HG02840 (cell line): Measurements from ENCODE around the gene LCMT2.

Source experiments
- ATAC-seq: cut with Tn5 transposase; IDR thresholded peaks from one replicate; pipeline ENCODE4 v1.9.1; 2021; ENCODE audit warnings: mild to moderate bottlenecking, moderate library complexity, moderate number of reproducible peaks; ENCODE audit not compliant: unreplicated experiment, low FRiP score

LCMT2 gene, protein sequence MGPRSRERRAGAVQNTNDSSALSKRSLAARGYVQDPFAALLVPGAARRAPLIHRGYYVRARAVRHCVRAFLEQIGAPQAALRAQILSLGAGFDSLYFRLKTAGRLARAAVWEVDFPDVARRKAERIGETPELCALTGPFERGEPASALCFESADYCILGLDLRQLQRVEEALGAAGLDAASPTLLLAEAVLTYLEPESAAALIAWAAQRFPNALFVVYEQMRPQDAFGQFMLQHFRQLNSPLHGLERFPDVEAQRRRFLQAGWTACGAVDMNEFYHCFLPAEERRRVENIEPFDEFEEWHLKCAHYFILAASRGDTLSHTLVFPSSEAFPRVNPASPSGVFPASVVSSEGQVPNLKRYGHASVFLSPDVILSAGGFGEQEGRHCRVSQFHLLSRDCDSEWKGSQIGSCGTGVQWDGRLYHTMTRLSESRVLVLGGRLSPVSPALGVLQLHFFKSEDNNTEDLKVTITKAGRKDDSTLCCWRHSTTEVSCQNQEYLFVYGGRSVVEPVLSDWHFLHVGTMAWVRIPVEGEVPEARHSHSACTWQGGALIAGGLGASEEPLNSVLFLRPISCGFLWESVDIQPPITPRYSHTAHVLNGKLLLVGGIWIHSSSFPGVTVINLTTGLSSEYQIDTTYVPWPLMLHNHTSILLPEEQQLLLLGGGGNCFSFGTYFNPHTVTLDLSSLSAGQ

GRCh38 chr15:43329960-43330779 is at the start of gene LCMT2:
Gene LCMT2, minus strand, starts transcription at chr15:43330573. Its CDS starts 84 bp downstream, at chr15:43330489.
- ATAC-seq = peak; percentile 84

GRCh38 chr15:43378601-43379000 is 48.2 kb upstream of the LCMT2 start:
- ATAC-seq = no peak

GRCh38 chr15:43376017-43376705 is 45.8 kb upstream of the LCMT2 start:
- no peak for ATAC-seq

DNA sequence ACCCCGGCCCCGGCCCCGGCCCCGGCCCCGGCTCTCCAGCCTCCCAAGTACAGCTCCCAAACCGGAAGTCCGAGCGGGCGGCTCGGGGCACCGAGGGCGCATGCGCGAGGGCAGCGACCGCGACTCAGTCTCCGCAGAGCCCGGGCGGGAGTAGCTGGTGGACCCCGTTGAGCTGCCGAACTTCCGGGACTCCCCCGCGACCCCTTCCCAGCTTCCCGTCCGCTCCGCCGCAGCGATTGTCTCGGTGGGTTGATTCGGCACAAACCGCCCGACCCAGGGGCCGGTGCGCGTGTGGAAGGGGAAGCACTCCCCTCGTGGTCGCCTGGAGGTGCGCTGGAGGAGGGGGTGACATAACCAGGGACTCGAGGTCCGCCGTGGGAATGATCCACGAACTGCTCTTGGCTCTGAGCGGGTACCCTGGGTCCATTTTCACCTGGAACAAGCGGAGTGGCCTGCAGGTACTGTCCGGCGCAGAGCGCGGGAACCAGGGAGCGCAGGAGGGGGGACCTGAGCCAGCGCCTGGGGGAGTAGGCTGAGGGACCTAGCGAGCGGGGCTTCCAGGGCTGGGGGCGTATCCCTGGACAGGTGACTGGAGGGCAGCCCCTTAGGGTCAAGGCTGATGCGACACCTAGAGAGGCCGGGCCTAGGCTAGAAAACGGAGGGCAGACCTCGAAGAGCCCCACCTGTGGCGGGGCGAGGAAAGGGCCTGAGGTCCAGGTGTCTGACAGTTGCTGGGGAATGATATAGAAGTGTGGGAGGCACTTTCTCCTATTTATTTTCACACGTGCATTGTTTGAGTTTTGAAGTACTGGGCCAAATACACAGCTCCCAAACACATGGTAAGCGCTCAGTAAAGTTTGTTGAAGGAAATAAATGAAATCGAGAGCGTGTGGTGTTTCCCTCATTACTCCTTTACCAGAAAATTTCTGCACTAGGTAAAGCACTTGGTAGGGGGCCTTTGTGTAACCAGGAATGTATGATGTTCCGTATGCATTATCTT is 40.9 kb upstream of the LCMT2 start, which contains the start of the genes TUBGCP4 and ZSCAN29:
TUBGCP4 (plus strand) TSS at position 127 of the 1,000 bp plus-strand sequence; CDS start at position 381, 254 bp downstream.
ZSCAN29 (minus strand) TSS at position 69 of the 1,000 bp plus-strand sequence. CDS start 1,130 bp downstream, outside the sequence.
- ATAC-seq = peak; percentile 71

- ATAC-seq = no peak
Observed at GRCh38 chr15:43370310-43370974, 40.1 kb upstream of the LCMT2 start.

DNA sequence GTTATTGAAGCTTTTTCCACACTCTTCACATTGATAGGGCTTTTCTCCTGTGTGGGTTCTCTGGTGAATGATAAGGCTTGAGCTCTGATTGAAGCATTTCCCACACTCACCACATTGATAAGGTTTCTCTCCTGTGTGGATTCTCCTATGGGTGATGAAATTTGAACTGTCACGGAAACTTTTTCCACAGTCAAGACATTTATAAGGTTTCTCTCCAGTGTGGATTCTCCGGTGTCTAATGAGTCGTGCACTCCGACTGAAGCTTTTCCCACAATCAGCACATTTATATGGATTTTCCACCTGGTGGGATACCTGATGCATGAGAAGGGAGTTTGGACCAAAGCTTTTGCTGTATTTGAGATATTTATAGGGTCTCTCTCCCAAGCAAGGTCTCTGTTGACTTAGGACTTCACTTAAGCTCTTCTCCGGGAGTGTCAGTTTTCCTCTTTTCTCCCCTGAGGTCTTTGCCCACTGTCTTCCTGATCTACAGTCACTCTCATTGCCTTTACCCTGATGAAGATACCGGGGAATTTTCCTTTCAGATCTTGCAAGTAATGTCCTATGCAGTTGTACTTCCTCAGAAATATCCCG is 31.0 kb upstream of the LCMT2 start:
- no peak for ATAC-seq

- ATAC-seq = no peak
Observed at GRCh38 chr15:43360821-43361220, 30.4 kb upstream of the LCMT2 start.

DNA sequence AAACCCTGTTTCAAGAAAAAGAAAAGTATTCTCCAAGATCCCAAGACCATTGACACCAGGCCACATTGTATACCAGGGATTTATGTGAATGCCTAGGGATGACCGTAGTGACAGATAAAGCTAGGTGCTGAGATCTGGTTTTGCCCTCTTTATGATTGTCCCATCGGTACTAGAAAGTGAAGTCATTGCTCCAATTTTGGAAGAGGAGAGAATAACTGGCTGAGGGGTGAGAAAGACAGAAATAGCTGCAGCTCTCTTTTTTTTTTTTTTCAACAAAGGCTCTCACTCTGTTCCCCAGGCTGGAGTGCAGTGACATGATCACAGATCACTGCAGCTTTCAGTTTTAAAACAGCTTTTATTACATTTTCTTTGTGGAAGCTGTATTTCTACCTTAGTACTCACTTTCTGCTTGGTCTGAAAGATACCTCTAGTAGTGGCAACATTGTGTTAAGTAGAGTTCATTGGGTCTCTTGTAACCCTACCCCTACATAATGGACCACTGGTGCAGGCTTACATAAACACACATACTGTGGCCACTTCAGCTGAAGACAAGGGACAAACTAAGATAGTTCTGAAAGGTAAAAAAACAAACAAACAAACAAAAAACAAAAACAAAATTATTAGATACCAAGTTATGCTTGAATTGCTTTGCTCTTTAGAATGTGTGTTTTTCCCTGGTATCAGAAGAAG is 22.5 kb upstream of the LCMT2 start:
- ATAC-seq = no peak

- ATAC-seq = no peak
Observed at GRCh38 chr15:43347114-43347513, 16.7 kb upstream of the LCMT2 start.

DNA sequence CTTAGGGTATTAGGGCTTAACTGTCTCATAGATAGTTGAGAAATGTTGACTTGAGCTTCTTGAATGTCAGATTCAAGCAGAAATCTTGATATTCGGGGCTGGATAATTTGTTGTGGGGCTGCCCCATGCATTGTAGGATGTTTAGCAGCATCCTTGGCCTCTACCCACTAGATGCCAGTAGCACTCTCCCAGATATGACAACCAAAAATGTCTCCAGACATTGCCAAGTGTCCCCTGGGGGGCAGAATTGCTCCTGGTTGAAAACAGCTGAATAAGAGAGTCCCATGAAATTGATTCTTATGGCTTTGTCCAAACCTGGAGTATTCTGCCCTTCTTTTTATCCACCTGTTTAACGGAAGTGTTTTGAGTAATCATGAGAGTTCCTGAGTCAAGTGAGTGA is 15.9 kb upstream of the LCMT2 start:
- no peak for ATAC-seq

- ATAC-seq = no peak
Observed at GRCh38 chr15:43330780-43331087, 361 bp upstream of the LCMT2 start.

- ATAC-seq = no peak
Observed at GRCh38 chr15:43329217-43329959, 985 bp downstream of the LCMT2 start.

- no peak for ATAC-seq
Observed at GRCh38 chr15:43325039-43325684, 5.2 kb downstream of the LCMT2 start.

GRCh38 chr15:43318990-43319771 is 11.2 kb downstream of the LCMT2 start:
- ATAC-seq = no peak

- ATAC-seq = no peak
Observed at GRCh38 chr15:43317566-43318184, 12.7 kb downstream of the LCMT2 start.
